GM18868 (cell line): ENCODE measurements around the gene DEFB114.

Experiments used
- ATAC-seq: cut with Tn5 transposase; IDR thresholded peaks from one replicate; pipeline ENCODE4 v1.9.1; 2021; ENCODE audit warnings: mild to moderate bottlenecking, moderate library complexity; ENCODE audit not compliant: unreplicated experiment

The DEFB114 gene

DNA sequence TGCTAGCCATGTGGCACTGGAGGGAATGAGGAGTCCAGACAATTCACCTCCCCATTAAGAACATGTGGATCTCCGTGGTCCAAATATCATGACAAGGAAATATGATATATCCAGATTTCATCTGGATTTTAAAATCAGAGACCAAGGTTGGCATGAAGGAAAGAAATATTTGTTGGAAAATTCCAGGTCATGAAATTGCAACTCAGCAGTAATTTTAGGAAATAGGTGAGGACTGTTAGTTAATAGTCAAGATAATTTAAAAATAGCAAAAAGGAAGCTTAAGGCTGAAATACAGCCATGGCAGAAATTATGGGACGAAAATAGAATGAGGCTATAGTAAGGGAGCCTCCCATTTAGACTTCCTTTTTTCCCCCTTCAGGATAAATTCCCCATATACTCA lies 26.9 kb downstream of the DEFB114 start:
- no peak for ATAC-seq

DNA sequence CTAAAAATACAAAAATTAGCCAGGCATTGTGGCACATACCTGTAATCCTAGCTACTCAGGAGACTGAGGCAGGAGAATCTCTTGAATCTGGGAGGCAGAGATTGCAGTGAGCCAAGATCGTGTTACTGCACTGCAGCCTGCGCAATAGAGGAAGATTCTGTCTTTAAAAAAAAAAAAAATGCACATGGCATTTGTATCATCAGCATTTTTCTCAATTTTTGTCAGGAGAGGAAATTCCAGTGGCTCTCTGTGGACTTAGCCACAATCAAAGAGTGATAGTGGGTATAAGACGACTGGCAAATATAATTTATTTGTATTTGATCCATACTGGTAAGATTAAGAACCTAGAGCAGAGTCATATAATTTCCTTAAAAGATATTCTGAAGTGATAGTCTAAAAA lies 28.6 kb downstream of the DEFB114 start:
- ATAC-seq, result no peak

DNA sequence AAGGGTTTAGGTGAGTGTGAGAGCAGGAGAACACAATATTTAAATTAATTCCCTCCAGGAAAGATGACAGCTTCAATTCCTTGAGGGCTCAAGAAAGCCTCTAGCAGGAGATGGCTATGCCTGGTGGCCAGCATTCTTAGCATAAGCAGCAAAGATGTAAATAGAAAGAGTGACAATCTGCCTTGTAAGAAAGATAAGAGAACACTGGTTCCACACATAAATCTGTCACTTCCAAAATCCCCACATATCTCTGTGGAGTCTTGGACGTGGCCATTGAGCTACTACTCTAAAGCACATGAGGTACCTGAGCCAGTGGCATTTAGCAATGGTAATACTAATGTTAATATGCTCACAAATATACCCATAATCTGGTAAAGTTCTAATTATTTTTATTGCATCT lies 29.2 kb downstream of the DEFB114 start:
- ATAC-seq, result no peak

DNA sequence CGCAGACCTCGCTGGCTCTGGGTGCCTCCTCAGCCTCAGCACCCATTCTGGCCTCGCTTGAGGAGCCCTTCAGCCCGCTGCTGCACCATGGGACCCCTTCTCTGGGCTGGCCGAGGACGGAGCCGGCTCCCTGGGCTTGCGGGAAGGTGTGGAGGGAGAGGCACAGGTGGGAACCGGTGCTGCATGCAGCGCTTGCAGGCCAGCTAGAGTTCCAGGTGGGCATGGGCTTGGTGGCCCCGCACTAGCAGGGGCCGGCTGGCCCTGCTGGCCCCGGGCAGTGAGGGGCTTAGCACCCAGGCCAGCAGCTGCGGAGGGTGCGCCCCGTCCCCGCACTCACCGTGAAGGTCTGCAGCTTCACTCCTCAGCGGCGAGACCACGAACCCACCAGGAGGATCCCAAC lies 30.4 kb downstream of the DEFB114 start:
- no peak for ATAC-seq

DNA sequence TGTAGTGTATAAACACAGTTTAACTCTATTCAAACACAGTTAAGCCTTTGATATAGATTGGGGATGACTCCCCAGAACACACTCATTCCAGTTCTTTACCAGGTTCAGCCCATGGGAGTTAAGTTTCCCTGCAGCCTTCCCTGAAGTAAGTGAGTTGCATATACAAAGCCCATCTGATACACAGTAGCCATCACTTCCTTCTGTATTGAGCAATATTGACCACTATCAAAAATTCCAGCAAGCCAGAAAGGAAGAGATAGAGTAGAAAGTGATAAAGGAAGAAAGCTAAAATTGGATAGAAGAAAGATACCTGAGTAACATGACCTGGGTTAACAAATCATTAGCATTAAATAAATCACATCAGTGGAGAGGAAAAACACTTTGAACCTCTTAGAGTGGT lies 34.6 kb downstream of the DEFB114 start:
- no peak for ATAC-seq

DNA sequence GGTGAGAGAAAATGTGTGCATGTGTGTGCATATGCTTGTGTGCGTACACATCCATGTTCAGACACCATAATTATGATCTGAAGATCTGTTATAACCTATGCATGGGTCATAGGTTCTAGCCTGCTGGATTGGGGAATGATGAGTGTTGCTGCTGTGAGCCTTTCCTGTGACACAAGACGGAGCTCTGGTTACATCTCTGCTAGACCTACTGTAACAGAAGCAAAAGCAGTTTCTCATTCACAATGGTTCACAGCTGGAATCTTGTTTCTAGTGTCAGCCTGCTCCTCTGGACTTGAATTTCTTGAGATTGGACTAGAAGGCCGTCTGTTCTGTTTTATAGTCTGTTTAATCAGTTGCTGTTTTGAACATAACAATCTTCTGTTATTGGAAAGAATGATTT lies 40.1 kb downstream of the DEFB114 start:
- no peak for ATAC-seq

DNA sequence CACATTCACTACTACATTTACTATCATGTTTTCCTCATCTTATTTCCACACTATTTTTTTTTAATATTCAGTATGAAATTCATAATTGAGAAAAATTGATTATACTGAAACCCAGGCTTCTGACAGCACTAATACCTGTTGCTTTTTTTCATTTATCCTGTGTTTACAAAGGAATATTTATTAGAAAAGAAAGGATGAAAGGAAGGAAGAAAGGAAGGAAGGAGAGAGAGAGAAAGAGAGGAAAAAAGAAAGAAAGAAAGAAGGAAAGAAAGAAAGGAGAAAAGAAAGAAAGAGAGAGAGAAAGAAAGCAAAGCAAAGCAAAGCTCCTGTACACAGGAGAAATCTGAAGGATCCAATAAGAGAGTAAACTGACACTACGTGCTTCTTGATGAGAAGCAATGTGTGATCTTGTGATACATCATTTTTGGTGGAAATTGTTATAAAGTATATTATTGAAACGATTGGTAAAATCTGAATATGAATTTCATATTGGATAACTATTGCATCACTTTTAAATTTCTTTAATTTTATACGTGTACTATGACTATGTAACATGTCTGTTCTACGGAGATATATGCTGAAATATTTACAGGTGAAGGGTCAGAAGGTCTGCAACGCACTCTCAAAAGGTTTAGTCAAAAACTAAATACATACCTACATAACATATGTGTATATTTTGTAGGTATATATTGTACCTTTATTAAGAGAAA lies 43.9 kb downstream of the DEFB114 start:
- no peak for ATAC-seq

DNA sequence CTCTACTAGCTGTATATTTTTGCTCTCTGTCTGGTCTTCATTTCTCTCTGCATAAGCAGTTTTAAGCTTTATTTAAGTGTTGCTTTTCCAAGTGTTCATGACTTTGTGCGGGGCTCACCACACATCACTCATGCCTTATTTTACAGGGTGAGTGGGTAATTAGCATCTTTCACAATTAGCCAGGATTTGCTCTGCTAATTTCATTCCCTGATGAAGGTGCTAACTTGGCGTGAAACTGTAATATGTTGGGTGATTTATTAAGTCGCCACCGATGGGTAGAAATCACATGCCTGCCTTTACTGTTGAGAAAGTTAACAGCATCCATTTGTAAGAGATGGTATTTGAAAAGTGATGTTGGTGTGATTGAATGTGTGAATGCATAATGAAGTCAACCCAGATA lies 44.7 kb downstream of the DEFB114 start:
- no peak for ATAC-seq

DNA sequence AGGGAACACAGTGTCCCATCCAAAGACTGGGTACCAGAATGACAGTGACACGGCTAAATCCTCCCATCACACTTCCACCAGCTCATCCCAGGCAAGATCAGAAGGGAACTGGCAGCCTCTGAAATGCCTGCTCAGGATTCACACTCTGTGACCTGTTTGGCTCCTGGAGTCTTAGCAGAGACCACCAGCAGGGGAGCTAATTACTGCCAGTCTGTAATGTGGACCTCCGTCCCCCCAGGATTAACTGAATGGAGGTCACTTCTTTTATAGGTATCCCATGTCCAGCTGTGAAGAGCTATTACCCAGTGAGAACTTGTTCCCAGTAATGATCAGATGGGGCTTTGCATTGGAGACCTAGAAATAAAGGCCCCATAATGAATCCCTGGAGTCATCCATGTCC lies 45.2 kb downstream of the DEFB114 start:
- no peak for ATAC-seq

DNA sequence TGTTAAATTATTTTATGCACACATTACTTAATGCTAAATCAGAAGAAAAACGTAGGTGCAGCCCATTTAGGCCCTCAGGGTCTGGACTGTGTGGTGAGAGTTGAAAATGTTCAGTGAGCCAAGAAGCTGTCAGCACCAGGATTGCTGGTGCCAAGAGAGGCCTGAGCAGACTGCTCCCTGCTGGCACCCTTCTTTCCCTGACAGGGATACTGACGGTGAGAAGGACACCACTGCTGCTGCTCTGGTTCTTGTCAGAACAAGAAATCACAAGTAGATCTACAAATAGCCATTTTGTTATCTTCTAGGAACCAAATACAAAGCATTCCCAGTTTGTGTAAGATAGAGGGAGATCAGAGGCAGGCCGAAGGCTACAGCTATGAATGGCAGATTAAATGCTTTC lies 48.9 kb downstream of the DEFB114 start:
- ATAC-seq, result no peak

DNA sequence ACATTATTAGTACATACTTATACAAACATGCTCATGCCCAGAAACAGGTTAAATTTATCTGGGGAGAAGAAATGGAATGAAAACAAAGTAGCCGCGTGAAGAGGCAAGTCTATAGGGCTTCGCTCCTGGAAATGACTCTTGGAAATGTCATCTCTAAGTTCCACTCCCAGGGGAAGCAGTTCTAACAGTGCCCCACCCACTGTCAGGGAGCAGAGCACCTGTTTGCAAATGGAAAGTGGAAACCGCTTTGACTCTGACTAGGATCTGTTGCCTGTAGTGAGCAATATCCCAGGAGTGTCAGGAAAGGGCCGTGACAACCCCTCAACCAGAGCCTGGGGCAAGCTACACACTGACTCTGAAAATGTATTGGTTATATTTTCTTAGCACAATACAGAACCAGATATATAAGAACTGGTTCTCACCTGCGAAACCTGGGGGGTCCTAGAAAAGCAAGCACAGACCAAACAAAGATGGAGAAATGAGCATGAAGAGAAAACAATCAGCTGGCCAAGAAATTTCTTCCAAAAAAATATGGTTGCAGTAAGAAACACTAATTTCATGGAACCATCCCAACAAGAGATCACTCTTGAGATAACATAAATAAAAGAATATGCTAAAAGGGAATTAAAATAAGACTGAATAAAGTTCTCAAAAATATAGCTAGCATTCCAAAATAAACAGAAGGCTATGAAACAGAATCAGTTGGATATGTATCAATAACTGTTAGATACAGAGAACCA lies 50.2 kb downstream of the DEFB114 start:
- no peak for ATAC-seq

DNA sequence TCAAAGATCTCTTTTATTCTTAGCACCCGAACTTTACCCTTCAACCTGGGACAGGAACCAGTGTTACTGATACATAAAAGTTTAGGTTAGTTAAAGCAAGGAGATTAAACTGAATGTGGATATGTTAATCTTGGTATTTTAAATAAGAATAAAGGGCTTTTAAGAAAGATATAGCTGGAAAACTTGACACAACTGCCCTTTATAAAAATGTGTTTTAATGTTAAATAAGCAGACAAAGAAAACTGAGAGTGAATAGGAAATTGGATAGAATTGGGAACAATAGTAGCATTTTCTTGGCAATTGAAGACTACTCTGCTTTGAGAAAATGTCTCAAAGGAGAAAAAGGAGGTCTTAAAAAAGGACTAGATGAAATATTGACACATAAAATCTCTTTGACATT lies 51.8 kb downstream of the DEFB114 start:
- ATAC-seq, result no peak

DNA sequence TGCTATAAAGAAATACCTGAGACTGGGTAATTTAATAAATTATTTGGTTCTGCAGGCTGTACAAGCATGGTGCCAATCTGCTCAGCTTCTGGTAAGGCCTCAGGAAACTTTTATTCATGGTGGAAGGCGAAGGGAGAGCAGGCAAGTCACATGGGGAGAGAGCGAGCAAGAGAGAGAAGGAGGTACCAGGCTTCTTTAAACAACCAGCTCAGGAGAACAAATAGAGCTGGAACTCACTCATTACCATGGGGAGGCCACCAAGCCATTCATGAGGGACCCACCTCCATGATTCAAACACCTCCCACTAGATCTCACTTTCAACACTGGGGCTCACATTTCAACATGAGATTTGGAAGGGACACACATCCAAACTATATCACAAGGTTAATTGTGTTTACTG lies 52.7 kb downstream of the DEFB114 start:
- ATAC-seq, result no peak
